Measurements from ENCODE around the gene GIPC1.

The GIPC1 gene

GRCh38 chr19:14495672-14496028 is 277 bp downstream of the GIPC1 start:
- in situ Hi-C loops (cut with MboI; ENCODE audit: low sequenced_read_pairs): no loop called here

DNA sequence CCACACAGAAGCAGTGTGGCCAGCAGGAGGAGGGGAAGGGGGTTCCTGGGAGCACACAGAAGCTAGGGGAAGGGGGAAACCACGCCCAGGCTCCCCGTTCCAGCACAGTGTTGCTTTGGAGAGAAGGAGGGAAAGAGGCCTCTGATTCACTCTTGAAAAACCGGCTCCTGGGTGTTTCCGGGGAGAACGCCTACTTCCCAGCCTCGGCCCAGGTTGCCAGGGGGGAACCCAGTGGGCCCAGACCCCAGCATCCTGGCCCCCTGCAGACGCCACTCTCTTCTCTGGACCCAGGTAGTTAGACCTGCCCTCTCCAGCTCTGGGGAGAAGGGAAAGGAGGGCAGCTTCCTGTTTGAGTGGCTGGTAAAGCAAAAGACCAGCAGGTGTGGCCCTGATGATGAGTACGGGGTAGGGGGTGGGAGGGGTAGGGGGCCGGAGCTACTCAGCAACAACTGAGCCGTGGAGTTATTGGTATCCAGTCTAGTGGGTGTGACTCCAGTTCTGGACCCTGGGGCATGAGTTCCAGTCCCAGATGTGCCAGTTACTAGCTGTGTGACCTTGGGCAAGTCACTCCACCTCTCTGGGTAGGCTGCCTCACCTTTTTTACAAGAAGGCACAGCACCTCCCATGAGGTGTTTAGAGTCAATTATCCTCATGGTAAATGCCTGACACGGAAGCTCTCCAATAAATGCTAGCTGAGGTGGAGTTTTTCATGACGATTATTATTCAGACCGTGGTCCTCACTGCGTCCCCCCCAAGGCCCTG is 836 bp downstream of the GIPC1 start:
- in situ Hi-C loops (cut with MboI; ENCODE audit: low sequenced_read_pairs): no loop called here

DNA sequence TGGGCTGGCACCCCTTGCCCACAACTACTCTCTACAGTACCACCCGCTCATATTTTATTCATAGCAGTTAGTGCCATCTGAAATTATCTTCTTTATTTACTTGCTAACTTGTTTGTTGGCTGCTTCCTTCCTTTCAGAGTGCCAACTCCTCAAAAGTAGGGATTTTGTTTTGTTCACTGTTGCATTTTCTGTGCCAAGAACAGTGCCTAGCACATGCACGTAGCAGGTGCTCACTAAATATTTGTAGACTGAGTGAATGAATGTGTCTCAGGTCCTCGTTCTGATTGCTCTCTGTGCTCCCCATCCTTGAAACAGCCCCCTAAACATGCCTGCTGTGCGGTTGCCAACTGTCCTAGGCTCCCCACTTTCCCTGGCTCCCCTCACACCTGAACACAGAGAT is 1.5 kb downstream of the GIPC1 start:
- in situ Hi-C loops (cut with MboI; ENCODE audit: low sequenced_read_pairs): no loop called here

GRCh38 chr19:14492756-14493337 is 3.1 kb downstream of the GIPC1 start:
- in situ Hi-C loops (cut with MboI; ENCODE audit: low sequenced_read_pairs): no loop called here

DNA sequence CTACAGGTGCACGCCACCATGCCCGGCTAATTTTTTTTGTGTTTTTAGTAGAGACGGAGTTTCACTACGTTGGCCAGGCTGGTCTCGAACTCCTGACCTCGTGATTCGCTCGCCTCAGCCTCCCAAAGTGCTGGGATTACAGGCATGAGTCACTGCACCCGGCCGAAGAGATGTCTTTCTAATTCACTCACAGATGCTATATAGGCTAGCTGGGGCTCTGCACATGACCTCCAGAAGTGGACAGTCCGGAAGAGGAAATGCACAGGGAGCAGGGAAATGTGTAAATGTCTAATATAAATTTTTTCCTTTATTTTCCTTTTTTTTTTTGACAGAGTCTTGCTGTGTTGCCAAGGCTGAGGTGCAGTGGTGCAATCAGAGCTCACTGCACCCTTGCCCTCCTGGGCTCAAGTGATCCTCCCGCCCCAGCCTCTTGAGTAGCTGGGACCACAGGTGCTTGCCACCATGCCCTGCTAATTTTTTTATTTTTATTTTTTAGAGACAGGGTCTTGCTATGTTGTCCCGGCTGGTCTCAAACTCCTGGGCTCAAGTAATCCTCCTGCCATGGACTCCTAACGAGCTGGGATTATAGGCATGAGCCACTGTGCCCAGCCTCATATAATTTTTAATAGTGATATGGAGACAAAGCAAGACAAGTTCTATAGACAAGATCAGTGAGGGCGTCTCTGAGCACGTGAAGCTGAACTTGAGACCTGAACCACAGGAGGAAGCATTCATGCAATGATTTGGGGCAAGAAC is 8.4 kb downstream of the GIPC1 start:
- in situ Hi-C loops (cut with MboI; ENCODE audit: low sequenced_read_pairs): loop anchor here (10.0 kb wide), 2 partner anchors 293 to 613 kb away; partner anchors contain the start of gene NANOS3

DNA sequence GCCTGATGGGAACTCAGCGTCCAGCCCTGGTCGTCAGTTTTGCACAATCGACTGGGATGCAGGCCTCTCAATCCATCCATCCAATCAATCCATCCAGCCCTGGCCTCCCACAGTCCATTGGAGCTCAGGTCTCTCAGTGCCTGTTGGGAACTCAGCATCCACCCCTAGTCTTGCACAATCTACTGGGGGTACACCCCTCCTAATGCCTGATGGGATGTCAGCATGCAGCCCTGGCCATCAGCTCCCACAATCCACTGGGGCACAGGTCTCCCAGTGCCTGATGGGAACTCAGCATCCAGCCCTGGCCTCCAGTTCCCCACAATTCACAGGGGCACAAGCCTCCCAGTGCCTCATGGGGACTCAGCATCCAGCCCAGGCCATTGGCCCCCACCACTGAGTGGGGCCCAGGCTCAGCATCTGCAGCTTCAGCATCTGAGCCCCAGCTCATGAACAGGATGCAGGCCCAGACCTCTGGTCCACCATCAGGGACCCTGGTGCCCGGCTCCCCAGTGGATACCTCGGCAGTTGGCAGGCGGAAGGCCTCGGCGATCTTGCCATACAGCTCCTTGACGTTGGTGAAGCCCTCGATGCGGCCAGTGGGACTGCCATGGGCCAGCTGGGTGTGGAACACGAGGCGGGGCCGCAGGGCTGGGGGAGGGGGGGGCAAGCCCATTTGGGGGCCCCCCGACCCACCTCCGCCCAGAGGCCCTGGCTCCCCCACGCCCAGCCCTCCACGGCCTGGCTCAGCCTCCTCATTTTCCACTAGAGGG is 13.6 kb downstream of the GIPC1 start:
- in situ Hi-C loops (cut with MboI; ENCODE audit: low sequenced_read_pairs): loop anchor here (10.0 kb wide), 2 partner anchors 288 to 608 kb away; partner anchors contain the start of gene NANOS3

DNA sequence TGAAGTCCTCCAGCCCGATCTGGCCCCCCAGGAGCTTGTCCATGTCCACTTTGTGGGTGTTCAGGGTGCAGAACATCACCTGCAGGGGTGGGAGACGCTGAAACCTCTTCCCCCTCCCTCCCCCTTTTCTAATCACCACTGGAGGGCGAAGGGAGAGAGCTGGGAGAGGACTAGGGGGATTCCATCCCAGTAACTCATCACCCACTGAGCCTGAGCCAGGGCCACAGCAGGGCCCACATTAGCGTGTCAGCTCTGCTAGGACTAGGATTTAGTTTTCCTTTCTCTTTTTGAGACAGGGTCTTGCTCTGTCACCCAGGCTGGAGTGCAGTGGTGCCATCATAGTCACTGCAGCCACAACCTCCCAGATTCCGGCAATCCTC is 15.2 kb downstream of the GIPC1 start:
- in situ Hi-C loops (cut with MboI; ENCODE audit: low sequenced_read_pairs): loop anchor here (10.0 kb wide), 2 partner anchors 286 to 606 kb away; partner anchors contain the start of gene NANOS3

DNA sequence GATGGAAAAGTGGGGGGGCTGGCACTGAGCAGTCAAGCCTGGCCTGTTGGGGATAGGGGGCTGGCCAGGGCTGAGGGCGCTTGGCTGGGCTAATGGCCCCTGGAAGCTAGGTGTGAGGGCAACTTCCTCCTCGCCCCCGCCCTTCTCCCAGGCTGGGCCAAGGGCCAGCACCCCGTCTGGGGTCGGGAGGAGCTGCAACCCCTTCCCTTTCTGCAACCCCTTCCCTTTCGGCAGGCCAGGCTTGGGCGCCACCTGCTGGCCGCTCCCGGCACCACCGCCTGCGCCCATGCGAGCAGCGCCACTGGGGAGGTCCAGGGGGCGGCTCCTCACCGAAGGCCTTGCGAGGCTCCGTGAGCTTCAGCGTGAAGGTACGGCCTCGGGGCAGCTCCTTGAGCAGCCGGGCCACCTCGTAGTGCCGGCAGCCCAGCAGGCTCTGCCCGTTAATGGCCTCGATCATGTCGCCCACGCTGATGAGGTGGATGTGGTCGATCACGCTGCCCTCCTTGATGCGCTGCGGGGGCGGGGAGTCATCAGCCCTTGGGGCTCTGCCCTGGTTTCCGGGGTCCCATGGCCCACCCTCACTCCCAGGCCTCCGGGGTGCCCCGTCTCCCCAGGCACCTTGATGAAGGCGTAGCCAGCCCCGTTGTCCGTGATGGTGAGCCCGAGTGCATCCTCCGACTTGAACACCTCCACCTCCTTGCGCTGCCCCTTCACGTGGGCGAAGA is 15.8 kb downstream of the GIPC1 start:
- in situ Hi-C loops (cut with MboI; ENCODE audit: low sequenced_read_pairs): loop anchor here (10.0 kb wide), 2 partner anchors 285 to 605 kb away; partner anchors contain the start of gene NANOS3

DNA sequence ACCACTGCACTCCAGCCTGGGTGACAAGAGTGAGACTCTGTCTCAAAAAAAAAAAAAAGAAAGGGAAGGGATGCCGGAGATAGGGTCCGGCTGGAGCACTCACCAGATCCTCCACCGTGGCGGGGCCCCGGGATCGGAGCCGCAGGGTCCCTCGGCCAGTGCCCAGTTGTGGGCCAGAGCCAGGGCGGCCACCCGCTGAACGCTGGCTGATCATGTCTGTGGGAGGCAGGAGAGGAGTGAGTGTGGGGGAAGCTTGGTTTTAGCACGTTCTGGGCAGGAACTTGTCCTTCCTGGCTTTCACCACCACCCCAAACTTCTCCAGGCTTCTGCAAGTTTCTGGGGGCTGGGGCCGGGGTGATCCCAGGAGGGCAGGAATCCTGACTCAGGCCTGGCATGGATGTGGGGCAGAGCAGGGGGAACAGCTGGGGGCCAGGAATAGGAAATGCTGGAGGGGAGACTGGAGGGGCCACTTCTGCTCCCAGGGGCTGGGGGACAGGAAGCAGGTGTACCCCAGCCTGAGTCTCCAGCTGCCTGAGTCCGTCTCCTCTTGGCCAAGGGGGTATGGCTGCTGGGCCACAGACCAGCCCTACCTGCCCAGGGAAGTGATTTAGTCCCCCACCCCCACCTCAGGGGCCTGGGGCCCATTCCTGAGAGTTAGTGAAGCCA is 16.5 kb downstream of the GIPC1 start:
- in situ Hi-C loops (cut with MboI; ENCODE audit: low sequenced_read_pairs): no loop called here

GRCh38 chr19:14478113-14478545 is 17.8 kb downstream of the GIPC1 start:
- in situ Hi-C loops (cut with MboI; ENCODE audit: low sequenced_read_pairs): no loop called here

DNA sequence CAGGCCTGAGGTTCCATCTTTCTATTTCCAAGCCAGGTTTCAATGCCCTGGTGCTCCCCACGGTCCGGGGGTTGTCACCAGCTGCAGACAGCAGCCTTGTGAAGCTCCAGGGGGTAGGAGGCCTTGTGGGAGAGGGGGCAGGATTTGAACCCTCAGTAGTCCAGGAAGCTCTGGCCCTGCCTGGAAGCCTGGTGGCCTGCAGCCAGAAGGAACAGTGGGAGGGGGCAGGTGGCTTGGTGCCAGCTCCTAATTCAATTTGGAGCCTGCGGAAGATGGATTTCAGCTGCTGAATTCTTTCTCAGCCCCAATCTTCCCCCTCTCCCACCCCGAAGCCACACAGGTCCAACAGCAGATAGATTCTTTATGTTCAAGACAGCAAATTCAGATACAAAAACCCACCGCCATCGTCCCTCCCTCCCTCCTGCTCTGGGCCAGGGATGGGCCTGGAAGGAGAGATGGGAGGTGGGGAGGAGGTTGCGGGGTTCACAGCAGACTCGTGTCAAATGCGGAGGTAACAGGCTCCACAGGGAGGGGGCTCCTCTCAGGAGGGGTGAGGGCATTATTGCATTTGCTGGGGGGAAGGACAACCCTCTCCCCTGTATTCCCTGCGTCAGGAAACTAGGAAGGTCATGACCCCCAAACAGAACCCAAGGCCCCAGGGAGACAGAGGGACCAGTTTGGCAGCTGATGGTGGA is 18.4 kb downstream of the GIPC1 start:
- in situ Hi-C loops (cut with MboI; ENCODE audit: low sequenced_read_pairs): no loop called here

DNA sequence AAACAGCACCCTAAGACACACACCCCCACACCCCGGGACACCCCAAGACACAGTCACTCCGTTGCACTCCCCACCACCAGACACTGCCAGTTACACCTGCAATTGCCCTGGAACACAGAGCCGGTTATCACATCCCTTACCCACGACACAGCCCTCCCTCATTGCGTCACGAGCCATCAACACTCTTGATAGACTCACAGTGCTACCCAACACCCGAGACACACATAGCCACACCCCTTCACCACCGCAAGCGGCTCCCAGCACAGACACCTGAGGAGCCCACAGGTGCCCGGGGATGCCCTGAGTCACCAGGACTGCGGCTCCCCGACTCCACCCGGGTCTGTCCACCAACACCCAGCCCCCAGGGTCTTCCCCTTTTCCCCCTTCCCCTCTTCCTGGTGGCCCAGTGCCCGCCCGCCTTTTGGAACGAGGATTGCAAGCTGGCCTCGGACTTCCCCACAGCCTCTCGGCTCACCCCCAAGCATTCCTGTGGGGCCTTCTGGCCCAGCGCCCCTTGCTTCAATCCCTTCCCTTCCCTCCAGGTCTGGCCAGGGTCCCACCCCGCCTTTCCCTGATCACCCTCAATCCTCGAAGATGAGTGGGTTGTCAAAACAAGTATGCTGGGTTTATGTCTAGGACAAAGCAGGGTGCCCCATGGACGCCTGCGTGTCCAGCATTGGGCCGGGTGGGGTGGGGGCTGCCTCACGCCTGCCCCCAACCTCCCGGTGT is 19.1 kb downstream of the GIPC1 start:
- in situ Hi-C loops (cut with MboI; ENCODE audit: low sequenced_read_pairs): no loop called here

GRCh38 chr19:14476327-14476672 is 19.6 kb downstream of the GIPC1 start:
- in situ Hi-C loops (cut with MboI; ENCODE audit: low sequenced_read_pairs): no loop called here

DNA sequence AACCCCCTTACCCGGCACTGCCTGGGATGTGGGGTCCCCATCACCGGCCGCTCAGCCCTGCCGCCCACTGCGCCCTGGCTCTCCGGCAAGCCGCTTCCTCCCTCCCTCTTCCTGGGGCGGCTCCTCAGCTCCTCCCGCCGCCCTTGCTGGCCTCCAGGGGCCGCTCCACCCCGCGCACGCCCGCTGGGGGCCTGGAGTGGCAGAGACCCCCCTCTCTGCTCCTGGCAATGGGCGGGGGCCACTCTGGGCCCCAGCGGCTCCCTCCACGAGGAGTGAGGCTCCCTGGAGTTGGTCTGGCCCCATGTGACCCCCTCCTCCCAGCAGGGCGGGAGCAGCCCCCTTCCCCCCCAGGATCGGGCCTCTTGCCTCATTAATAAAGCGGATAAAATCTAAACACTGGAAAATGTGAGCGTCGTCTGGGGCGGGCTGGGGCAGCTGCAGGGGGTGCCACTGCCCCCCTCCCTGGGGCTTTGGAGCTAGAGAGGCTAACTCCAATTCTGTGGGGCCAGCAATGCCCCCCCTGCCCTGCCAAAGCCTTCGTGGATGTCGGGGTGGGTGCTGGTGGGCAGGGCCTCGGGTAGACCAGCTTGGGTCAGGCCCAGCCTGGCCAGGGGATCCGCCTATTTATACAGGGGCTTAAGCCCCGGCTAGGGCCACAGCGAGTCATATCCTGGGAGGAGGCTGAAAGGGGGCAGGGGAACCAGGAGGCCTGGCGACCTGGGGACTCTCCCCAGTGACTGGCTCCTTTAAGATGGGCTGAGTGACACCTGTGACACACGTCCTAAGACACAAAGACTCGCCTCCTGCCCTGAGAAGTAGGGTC is 20.5 kb downstream of the GIPC1 start, which contains the start of gene PTGER1:
TSS of gene PTGER1 (minus strand) at position 104 of the 823 bp plus-strand sequence. CDS start 1,034 bp downstream, outside the sequence.
- in situ Hi-C loops (cut with MboI; ENCODE audit: low sequenced_read_pairs): no loop called here

DNA sequence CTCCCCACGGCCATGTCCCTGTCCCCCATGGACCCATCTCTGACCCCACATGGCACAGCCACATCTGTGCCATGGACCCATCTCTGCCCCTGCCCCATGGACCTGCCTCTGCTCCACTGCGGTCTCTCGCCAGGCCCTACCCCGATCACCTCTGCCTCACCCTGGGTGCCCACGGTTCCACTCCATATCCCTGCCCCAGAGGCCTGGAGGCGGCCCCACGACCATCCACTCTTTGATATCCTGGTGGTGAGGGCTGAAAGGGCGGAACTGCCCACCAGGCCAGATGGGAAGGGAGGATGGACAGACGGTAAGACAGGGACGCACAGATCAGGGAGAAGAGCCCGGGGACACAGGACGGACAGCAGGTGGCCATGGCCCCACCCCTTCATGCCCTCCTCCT is 21.1 kb downstream of the GIPC1 start:
- in situ Hi-C loops (cut with MboI; ENCODE audit: low sequenced_read_pairs): no loop called here

DNA sequence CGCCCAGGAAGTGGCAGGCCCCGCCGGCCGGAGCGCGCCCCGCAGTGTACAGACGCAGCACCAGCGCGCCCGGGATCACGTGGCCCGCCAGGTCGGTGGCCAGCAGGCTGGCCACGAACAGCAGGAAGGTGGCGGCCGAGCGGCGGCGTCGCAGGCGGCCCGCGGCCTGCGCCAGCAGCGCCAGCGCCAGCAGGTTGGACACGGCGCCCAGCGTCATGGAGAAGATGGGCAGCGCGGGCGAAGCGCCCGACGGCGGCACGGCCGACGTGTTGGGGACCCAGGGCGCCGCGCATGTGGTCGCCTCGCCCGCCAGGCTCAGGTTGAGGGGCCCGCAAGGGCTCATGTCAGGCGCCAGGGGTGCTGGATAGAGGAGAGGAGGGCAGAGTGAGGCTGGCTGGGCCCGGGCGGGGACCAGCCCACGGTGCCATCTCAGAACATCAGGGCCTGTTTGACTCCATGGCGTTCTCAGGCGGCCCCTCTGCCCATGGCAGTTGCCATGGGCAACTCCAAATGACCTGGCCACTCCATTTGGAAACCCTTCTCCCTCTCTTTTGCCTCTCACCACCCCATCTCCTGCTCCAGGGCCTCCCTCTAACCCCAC is 21.8 kb downstream of the GIPC1 start:
- in situ Hi-C loops (cut with MboI; ENCODE audit: low sequenced_read_pairs): no loop called here
